NCI-H1436 (cell line): ENCODE measurements around the gene GEMIN4.
"Not testable (repeated sequence)": the region's sequence is repeated elsewhere in the genome, so short reads cannot be mapped to it uniquely, and the experiment has no call there.

ENCODE experiments used
- DNase-seq: peaks from one replicate; lab custom pipeline; 2025; lab: John Stamatoyannopoulos, UW

GEMIN4 gene

GRCh38 chr17:778096-778495 is 26.0 kb upstream of the GEMIN4 start:
- no peak for DNase-seq

- no peak for DNase-seq
Measured at GRCh38 chr17:774313-774584, 22.2 kb upstream of the GEMIN4 start.

GRCh38 chr17:773467-774312 is 21.6 kb upstream of the GEMIN4 start:
- DNase-seq = no peak

GRCh38 chr17:773016-773415 is 21.0 kb upstream of the GEMIN4 start:
- DNase-seq = no peak

- no peak for DNase-seq
Measured at GRCh38 chr17:767076-767475, 15.0 kb upstream of the GEMIN4 start.

- DNase-seq = no peak
Measured at GRCh38 chr17:760371-760770, 8.3 kb upstream of the GEMIN4 start.

GRCh38 chr17:759964-760363 is 7.9 kb upstream of the GEMIN4 start:
- no peak for DNase-seq

- DNase-seq = not testable (repeated sequence)
Measured at GRCh38 chr17:756010-756567, 4.0 kb upstream of the GEMIN4 start.

- not testable (repeated sequence) for DNase-seq
Measured at GRCh38 chr17:755319-755961, 3.4 kb upstream of the GEMIN4 start.

GRCh38 chr17:753418-753817 is 1.4 kb upstream of the GEMIN4 start:
- no peak for DNase-seq

- peak; percentile 50 for DNase-seq
Measured at GRCh38 chr17:752620-753219, 656 bp upstream of the GEMIN4 start.

GRCh38 chr17:751269-752001 is 629 bp downstream of the GEMIN4 start:
- peak; percentile 23 for DNase-seq

GRCh38 chr17:750431-751037 is 1.5 kb downstream of the GEMIN4 start:
- DNase-seq = peak; percentile 19

- DNase-seq = not testable (repeated sequence)
Measured at GRCh38 chr17:749359-749758, 2.7 kb downstream of the GEMIN4 start.

GRCh38 chr17:748604-749003 is 3.5 kb downstream of the GEMIN4 start:
- DNase-seq = not testable (repeated sequence)

GRCh38 chr17:746783-747629 is 5.1 kb downstream of the GEMIN4 start:
- no peak for DNase-seq

- DNase-seq = no peak
Measured at GRCh38 chr17:746181-746580, 5.9 kb downstream of the GEMIN4 start.

GRCh38 chr17:745406-745805 is 6.7 kb downstream of the GEMIN4 start:
- DNase-seq = no peak

GRCh38 chr17:744937-745336 is 7.1 kb downstream of the GEMIN4 start:
- DNase-seq = no peak

- DNase-seq = no peak
Measured at GRCh38 chr17:743139-743538, 8.9 kb downstream of the GEMIN4 start.
